ENCODE measurements around the gene PTEN.

The PTEN gene

GRCh38 chr10:87976101-87976743 is 112.8 kb downstream of the PTEN start:
- no peak overlapping the region for H3K4me3 ChIP-seq (ENCODE audit: low read length)
- no peak for TF ChIP-seq CTCF (IDR thresholded peaks at IDR 0.05; ENCODE audit: insufficient read depth, low read depth, low read length, missing control alignments)
- DNase-seq (ENCODE audit: low read depth): peak; percentile 44

- TF ChIP-seq CTCF (IDR thresholded peaks at IDR 0.05; ENCODE audit: insufficient read depth, low read depth, low read length, missing control alignments): no peak
- no peak overlapping the region for H3K4me3 ChIP-seq (ENCODE audit: low read length)
- no peak for DNase-seq (ENCODE audit: low read depth)
Measured at GRCh38 chr10:87978166-87978565, 114.7 kb downstream of the PTEN start.

- peak; percentile 7 for DNase-seq (ENCODE audit: low read depth)
- TF ChIP-seq CTCF (IDR thresholded peaks at IDR 0.05; ENCODE audit: insufficient read depth, low read depth, low read length, missing control alignments): no peak
- H3K4me3 ChIP-seq (ENCODE audit: low read length): no peak overlapping the region
Measured at GRCh38 chr10:87979847-87980246, 116.4 kb downstream of the PTEN start.

- H3K4me3 ChIP-seq (ENCODE audit: low read length): no peak overlapping the region
- no peak for TF ChIP-seq CTCF (IDR thresholded peaks at IDR 0.05; ENCODE audit: insufficient read depth, low read depth, low read length, missing control alignments)
- DNase-seq (ENCODE audit: low read depth): no peak
Measured at GRCh38 chr10:87983716-87984115, 120.3 kb downstream of the PTEN start.

GRCh38 chr10:87987206-87987605 is 123.8 kb downstream of the PTEN start:
- no peak for TF ChIP-seq CTCF (IDR thresholded peaks at IDR 0.05; ENCODE audit: insufficient read depth, low read depth, low read length, missing control alignments)
- H3K4me3 ChIP-seq (ENCODE audit: low read length): no peak overlapping the region
- DNase-seq (ENCODE audit: low read depth): no peak

GRCh38 chr10:87991946-87992345 is 128.5 kb downstream of the PTEN start:
- TF ChIP-seq CTCF (IDR thresholded peaks at IDR 0.05; ENCODE audit: insufficient read depth, low read depth, low read length, missing control alignments): no peak
- DNase-seq (ENCODE audit: low read depth): no peak
- no peak overlapping the region for H3K4me3 ChIP-seq (ENCODE audit: low read length)

GRCh38 chr10:88004451-88004850 is 141.0 kb downstream of the PTEN start:
- no peak for DNase-seq (ENCODE audit: low read depth)
- H3K4me3 ChIP-seq (ENCODE audit: low read length): no peak overlapping the region
- TF ChIP-seq CTCF (IDR thresholded peaks at IDR 0.05; ENCODE audit: insufficient read depth, low read depth, low read length, missing control alignments): no peak

All from epithelial cell of esophagus (primary cell).